Measurements from ENCODE around the gene FGF14.

The FGF14 gene

DNA sequence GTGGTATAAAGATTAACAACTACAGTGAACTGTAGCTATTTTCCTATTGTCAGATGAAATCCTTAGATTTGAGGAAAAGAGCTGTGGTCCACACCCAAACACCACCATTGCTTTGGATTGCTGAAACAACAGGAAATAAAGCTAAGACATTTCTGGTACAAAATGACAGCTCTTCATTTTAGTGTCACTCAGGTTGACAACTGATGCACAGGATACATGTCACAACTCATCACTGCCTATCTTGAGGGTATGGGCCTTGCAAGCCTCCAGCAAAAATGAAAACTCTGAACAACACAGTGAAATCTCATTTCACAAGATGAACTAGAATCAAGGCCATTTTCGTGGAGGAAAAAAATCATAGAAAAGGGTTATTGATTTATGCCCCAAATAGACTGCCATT, 609.7 kb downstream of the FGF14 start:
- DNase-seq (ENCODE audit: low spot score), result no peak

GRCh38 chr13:101785858-101786257, 616.0 kb downstream of the FGF14 start:
- DNase-seq (ENCODE audit: low spot score), result no peak

DNA sequence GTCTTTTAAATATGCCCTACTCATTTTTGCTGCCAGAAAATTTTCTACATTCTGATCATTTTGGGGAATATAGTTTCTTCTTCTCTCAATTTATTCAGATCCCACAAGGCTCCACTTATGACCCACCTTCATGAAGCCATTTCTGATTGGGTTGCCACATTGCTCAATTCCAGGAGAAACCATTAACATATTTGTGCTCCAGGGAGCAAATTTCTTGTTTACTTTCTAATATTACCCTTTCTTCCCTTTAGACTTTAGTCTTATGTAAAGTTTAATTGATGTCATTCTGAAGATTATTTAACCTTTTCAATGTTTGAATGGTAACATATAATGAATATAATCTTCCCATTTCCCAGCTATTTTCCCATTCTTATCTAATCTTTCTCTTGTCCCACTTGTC, 617.5 kb downstream of the FGF14 start:
- DNase-seq (ENCODE audit: low spot score), result no peak

DNA sequence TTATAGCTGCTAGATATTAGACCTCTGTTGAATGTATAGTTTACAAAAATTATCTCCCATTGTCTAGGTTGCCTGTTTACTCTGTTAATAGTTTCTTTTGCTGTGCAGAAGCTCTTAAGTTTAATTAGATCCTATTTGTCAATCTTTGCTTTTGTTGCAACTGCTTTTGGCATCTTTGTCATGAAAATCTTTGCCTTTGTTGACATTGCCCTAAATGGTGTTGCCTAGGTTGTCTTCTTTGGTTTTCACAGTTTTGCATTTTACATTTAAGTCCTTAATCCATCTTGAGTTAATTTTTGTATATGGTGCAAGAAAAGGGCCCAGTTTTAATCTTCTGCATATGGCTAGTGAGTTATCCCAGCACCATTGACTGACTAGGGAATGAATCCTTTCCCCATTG, 618.3 kb downstream of the FGF14 start:
- no peak for DNase-seq (ENCODE audit: low spot score)

DNA sequence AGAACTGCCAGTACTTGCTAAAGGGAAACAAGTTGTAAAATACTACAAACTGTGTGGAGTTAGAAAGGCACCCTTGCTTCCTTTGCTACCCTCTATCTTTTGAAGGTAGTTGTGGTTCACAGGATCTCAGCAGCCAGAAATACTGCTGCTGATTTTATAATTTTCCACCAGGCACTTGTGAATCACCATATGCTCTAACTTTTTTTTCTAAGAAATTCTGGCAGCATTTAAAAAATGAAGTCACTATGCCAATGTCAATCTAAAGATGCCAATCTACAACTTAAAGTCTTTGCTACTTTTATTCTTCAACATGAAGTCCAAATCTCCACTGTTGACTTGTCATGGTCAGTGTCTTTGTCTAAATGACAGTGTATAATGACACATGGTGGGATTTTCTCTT, 621.6 kb downstream of the FGF14 start:
- DNase-seq (ENCODE audit: low spot score), result no peak

DNA sequence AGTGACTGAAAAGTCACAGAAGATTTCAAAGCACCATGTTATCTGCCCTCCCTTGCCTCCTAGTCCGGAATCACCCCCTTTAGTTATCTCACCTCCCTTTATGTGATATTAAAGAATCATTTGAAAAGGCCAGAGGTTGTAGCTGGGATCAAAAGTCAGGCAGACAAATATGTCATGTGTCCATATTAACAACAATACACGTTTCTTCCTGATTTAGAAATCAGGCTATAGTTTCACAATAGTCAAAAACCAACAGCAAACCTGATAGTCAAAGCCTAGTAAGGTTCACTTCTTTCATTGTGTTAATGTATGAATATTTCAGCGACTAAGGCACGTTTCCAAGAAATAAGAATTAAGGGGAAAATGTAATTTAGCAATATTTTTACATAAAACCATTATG, 622.7 kb downstream of the FGF14 start:
- no peak for DNase-seq (ENCODE audit: low spot score)

DNA sequence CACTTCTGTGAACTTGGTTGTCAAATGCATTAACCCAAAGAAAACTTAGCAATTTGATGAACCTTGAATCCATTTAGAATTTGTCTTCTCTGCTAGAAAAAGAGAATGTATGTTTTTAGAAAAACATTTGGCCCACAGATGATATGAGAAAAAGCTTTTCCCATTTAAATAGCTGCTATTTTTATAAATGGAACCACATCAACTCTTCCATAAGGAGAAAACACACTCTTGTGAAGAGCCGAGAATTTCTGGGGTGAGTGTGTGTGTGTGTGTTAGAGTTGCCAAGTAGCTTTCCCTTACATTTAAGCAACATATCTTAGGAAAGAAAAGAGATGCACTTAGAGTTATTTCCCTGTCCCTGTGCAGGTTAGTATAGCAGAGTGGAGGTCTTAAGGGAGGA, 626.6 kb downstream of the FGF14 start:
- DNase-seq (ENCODE audit: low spot score), result no peak

- DNase-seq (ENCODE audit: low spot score), result no peak
Measured at GRCh38 chr13:101774393-101774792, 627.5 kb downstream of the FGF14 start.

GRCh38 chr13:101773062-101773461, 628.8 kb downstream of the FGF14 start:
- no peak for DNase-seq (ENCODE audit: low spot score)

GRCh38 chr13:101767131-101767530, 634.7 kb downstream of the FGF14 start:
- no peak for DNase-seq (ENCODE audit: low spot score)

- DNase-seq (ENCODE audit: low spot score), result no peak
Measured at GRCh38 chr13:101763191-101763590, 638.7 kb downstream of the FGF14 start.

GRCh38 chr13:101757446-101758039, 644.3 kb downstream of the FGF14 start:
- peak; percentile 39 for DNase-seq (ENCODE audit: low spot score)

- DNase-seq (ENCODE audit: low spot score), result no peak
Measured at GRCh38 chr13:101755228-101755887, 646.5 kb downstream of the FGF14 start.

DNA sequence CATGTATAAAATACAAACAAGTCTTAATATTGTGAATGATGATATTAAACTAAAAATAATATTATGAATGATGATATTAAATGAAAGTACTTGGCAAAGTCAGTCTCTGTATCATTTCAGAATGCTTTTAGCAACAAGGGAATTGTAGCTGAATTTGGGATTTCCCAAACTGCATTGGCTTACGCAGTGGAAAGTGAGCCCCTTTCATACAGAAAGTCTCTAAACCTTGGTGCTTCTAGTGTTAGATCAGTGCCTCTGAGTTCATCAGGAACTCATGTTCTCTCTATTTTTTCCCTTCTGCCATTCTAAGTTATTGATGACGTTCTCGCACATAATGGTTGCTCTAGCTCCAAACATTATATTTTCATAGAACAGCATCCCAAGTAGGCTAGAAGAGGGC, 649.4 kb downstream of the FGF14 start:
- no peak for DNase-seq (ENCODE audit: low spot score)

DNA sequence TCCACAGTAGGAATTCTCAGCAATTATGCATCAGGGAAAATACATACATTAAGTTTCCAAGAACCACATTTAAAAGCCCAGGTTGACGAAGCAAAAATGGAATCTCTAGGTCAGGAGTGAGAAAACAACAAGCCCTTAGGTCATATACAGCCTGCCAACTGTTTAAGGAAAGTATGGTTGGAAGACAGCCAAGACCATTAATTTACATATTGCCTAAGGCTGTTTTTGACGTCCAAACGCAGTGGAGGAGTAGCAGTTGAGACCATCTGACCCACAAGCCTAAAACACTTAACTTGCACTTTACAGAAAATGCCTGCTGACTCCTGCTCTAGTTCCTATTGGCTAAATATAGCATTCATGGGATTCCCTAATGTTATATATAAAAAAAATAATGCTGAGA, 650.4 kb downstream of the FGF14 start:
- DNase-seq (ENCODE audit: low spot score), result no peak

- DNase-seq (ENCODE audit: low spot score), result no peak
Measured at GRCh38 chr13:101749584-101749983, 652.3 kb downstream of the FGF14 start.

DNA sequence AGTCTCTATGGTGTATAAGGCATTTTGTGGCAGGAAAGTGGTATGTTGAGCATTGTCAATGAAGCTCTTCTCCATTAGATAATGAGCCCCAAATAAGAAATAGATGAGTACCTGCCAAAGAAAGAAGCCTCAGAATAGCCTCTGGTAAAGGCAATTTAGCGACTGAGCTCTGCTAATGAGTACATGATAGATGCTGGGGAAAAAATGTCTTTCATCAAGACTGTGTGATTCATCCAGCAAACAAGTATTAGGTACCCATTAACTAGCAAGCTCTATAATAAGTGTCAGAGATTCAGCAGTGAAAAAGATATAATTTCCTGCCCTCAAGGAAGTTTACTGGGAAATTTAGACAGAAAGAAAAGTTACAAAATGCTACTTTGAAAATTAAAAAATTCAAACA, 654.8 kb downstream of the FGF14 start:
- DNase-seq (ENCODE audit: low spot score), result no peak

DNA sequence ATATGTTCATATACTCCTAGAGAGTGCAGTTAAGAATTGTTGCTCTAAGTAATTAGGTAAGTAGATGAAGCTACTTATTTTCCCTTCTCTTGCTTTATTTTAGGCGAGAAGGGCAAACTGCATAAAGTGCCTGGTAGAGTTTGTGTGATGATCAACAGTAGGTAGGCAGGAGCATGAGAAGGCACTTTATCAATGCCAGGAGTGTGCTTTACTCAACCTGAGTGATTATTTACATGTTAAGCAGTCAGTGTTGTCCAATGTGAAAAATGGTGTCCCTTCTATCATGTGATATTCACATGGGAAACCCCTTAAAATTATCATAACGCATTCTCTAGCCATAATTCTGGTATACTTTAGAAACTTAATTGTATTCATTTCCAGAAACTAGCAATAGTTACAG, 655.3 kb downstream of the FGF14 start:
- DNase-seq (ENCODE audit: low spot score), result no peak

DNA sequence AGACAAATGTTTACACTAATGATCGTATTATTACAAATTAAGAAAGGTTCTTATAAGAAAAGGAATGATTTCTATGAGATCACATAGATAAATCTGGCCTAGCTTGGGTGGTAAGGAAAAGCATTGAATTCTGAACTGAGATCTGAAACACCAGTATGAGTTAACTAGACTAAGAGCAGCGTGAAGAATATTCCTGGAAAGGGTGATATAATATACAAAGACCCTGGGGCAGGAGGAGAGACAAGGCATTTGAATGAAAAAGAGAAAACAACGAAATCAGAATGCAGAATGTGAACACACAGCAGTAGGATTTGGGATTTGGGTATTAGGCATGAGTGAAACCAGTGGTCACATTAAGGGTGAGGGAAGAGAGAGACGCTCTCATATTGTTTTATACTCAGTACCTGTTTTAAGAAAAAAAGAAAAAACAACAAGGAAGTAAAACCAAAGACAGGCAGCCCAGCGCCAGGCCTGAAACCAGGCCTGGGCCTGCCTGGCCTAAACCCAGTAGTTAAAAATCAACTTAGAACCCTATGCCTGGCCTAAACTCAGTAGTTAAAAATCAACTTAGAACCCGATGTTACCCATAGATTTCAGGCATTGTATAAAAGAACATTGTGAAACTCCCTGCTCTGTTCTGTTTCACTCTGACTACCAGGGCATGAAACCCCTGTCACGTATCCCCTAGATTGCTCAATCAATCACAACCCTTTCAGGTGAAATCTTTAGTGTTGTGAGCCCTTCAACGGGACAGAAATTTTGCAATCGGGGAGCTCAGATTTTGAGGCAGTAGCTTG, 662.3 kb downstream of the FGF14 start:
- DNase-seq (ENCODE audit: low spot score), result no peak

GRCh38 chr13:101738336-101738735, 663.5 kb downstream of the FGF14 start:
- no peak for DNase-seq (ENCODE audit: low spot score)

DNA sequence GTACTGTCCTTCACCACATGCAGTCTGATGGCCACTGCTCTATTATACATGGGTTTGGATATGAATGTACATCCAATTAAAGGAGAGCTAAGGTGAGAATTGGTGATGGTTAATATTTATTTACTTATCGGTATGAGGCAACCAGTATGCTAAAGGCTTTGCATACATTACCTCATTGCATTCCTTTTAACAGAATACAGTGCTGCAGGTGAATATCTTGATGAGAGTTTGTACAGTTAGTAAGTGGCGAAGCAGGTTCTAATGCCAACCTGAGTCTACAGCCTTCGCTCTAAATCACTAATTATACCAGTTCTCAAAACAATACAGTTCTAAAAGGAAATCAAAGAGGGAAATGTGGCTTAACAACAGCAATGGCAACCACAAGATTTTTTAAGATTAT, 665.3 kb downstream of the FGF14 start:
- no peak for DNase-seq (ENCODE audit: low spot score)

- DNase-seq (ENCODE audit: low spot score), result no peak
Measured at GRCh38 chr13:101730420-101731000, 671.3 kb downstream of the FGF14 start.

- no peak for DNase-seq (ENCODE audit: low spot score)
Measured at GRCh38 chr13:101728615-101729014, 673.2 kb downstream of the FGF14 start.

Measured in CD4-positive, alpha-beta T cell treated with Interleukin-2 at 100 ng/mL for 4 hours (primary cell).